ENCODE measurements around the gene SLC13A3. TPM values are rescaled to one million over a fixed set of nuclear protein-coding genes. Genes with fewer than 3 reads are reported as not detected.
"Not testable (repeated sequence)": the region's sequence is repeated elsewhere in the genome, so short reads cannot be mapped to it uniquely, and the experiment has no call there.

The SLC13A3 gene
- total RNA-seq, 4 donors from 2014 or later, result 0.20 to 2.8 (median 1.1) TPM

DNA sequence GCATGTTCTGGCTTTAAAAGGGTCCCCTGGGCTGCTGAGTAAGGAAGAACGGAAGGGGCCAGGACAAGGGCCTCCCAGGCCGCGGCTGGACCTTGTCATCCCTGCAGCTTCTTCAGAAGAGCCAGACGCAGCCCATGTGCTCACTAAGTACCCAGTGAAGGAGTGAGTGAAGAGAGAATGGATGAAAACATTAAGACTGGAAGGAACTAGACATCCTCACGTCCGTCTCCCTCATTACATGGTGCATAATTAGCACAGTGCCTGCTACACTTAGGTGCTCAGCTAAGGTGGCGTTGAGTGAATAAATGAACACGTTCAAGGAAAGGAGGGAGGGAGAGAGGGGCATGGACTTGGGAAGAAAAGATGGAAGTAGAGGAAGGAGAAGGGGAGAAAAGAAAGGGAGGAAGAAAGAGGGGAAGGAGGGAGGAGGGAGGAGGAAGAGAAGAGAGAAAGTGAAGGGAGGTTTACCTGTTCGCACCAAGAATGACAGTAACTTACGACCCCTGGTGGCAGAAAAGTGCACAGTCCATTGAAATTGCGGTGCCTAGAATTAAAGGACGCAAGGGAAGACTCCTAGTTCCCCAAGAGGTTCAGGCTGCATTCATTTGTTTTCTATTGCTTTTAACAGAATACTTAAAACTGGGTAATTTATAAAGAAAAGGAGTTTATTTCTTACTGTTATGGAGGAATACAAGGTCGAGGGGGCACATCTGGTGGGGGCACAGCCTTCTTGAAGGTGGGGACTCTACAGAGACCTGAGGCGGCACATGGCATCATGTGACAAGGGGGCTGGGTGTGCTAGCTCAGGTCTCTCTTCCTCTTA is 30.0 kb upstream of the SLC13A3 start:
- H3K36me3 ChIP-seq, result no peaks in the 10 kb centered on the region
- TF ChIP-seq, protein P1, sequence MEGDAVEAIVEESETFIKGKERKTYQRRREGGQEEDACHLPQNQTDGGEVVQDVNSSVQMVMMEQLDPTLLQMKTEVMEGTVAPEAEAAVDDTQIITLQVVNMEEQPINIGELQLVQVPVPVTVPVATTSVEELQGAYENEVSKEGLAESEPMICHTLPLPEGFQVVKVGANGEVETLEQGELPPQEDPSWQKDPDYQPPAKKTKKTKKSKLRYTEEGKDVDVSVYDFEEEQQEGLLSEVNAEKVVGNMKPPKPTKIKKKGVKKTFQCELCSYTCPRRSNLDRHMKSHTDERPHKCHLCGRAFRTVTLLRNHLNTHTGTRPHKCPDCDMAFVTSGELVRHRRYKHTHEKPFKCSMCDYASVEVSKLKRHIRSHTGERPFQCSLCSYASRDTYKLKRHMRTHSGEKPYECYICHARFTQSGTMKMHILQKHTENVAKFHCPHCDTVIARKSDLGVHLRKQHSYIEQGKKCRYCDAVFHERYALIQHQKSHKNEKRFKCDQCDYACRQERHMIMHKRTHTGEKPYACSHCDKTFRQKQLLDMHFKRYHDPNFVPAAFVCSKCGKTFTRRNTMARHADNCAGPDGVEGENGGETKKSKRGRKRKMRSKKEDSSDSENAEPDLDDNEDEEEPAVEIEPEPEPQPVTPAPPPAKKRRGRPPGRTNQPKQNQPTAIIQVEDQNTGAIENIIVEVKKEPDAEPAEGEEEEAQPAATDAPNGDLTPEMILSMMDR (IDR thresholded peaks at IDR 0.05 in 4 of 5, conservative IDR thresholded peaks at IDR 0.05 in 1 of 5), result peak; percentile 21 to 56 (median 45)
- TF ChIP-seq POLR2A (IDR thresholded peaks at IDR 0.05), result no peak
- no peak overlapping the region for H3K27ac ChIP-seq
- DNase-seq (peak in 1 of 2 donors; percentile 6), ATAC-seq (no peak)
- no peaks in the 10 kb centered on the region for H3K27me3 ChIP-seq
- intact Hi-C loops (cut with DNase I; ENCODE audit: low total_unique reads) (no loop called here), in situ Hi-C loops (cut with MboI; ENCODE audit: low sequenced_read_pairs in 4 of 4) (no loop called here)
- H3K9me3 ChIP-seq, result no peaks in the 10 kb centered on the region
- H3K4me3 ChIP-seq, result no peak overlapping the region
- peaks cover 17 to 20% of the 10 kb centered on the region in 2 donors for H3K4me1 ChIP-seq

DNA sequence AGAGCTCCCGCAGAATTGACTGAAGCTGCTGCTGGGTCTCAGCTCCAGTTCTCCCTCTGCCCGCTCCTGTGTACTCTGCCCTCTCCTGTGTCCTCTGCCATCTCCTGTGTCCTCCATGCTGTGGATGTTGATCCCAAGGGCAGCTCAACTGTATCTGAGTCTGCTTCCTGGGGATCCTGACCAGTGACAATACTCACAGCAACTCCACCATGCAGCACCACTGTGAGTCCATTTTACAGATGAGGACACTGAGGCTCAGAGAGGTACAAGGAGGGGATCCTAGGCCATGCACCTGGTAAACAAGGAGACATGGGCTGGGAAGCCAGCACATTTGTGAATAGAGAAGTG is 29.4 kb upstream of the SLC13A3 start:
- Histone ChIP-seq H3K4me1 (peaks cover 15 to 17% of the 10 kb centered on the region in 2 donors), H3K27ac (no peak overlapping the region), H3K9me3 (no peaks in the 10 kb centered on the region), H3K27me3 (no peaks in the 10 kb centered on the region), H3K36me3 (no peaks in the 10 kb centered on the region), H3K4me3 (no peak overlapping the region)
- intact Hi-C loops (cut with DNase I; ENCODE audit: low total_unique reads), result no loop called here
- ATAC-seq (no peak), DNase-seq (no peak)
- TF ChIP-seq, protein P1 (IDR thresholded peaks at IDR 0.05 in 4 of 5, conservative IDR thresholded peaks at IDR 0.05 in 1 of 5), result no peak
- no peak for TF ChIP-seq POLR2A (IDR thresholded peaks at IDR 0.05)
- in situ Hi-C loops (cut with MboI; ENCODE audit: low sequenced_read_pairs in 4 of 4), result no loop called here

- Histone ChIP-seq H3K27ac (no peak overlapping the region), H3K36me3 (no peaks in the 10 kb centered on the region), H3K4me3 (no peak overlapping the region), H3K9me3 (no peaks in the 10 kb centered on the region), H3K4me1 (peaks cover 7 to 8% of the 10 kb centered on the region in 2 donors), H3K27me3 (no peaks in the 10 kb centered on the region)
- in situ Hi-C loops (cut with MboI; ENCODE audit: low sequenced_read_pairs in 4 of 4), result no loop called here
- intact Hi-C loops (cut with DNase I; ENCODE audit: low total_unique reads), result no loop called here
- DNase-seq, result no peak
- ATAC-seq, result no peak
- TF ChIP-seq POLR2A (IDR thresholded peaks at IDR 0.05), result no peak
- TF ChIP-seq, protein P1 (IDR thresholded peaks at IDR 0.05 in 4 of 5, conservative IDR thresholded peaks at IDR 0.05 in 1 of 5), result no peak
These were observed 27.3 kb upstream of the SLC13A3 start for GRCh38 chr20:46678516-46678915.

- intact Hi-C loops (cut with DNase I; ENCODE audit: low total_unique reads) (no loop called here), in situ Hi-C loops (cut with MboI; ENCODE audit: low sequenced_read_pairs in 4 of 4) (no loop called here)
- Histone ChIP-seq H3K27ac (no peak overlapping the region), H3K4me3 (no peak overlapping the region), H3K36me3 (no peaks in the 10 kb centered on the region), H3K9me3 (no peaks in the 10 kb centered on the region), H3K4me1 (no peaks in the 10 kb centered on the region), H3K27me3 (no peaks in the 10 kb centered on the region)
- TF ChIP-seq, protein P1 (IDR thresholded peaks at IDR 0.05 in 4 of 5, conservative IDR thresholded peaks at IDR 0.05 in 1 of 5), result no peak
- no peak for TF ChIP-seq POLR2A (IDR thresholded peaks at IDR 0.05)
- DNase-seq (no peak), ATAC-seq (no peak)
These were observed 26.3 kb upstream of the SLC13A3 start for GRCh38 chr20:46677608-46678007.

GRCh38 chr20:46676649-46677316 is 25.5 kb upstream of the SLC13A3 start:
- H3K36me3 ChIP-seq; H3K4me1 ChIP-seq; in situ Hi-C loops (cut with MboI; ENCODE audit: low sequenced_read_pairs in 4 of 4); H3K9me3 ChIP-seq; intact Hi-C loops (cut with DNase I; ENCODE audit: low total_unique reads); H3K27me3 ChIP-seq; ATAC-seq; H3K27ac ChIP-seq; DNase-seq; H3K4me3 ChIP-seq: not testable (repeated sequence)

Data from gastrocnemius medialis (tissue), 4 donors.